A673 (cell line): Measurements from ENCODE around the gene ROCK1. TPM values are rescaled to one million over a fixed set of nuclear protein-coding genes. Genes with fewer than 3 reads are reported as not detected.

Experiments
- BruUV-seq: library from RNA; stranded (reverse); fragments of 400-500 nt; replicated peaks from 2 replicates; lab custom pipeline; 2021; lab: Mats Ljungman, UMichigan
- CTCF ChIA-PET: fragments of 300-600 bp; sonication (Branson Sonifier 250); formaldehyde crosslinking; loops from one replicate; lab custom pipeline; 2022; ENCODE audit warnings: antibody characterized with exemption; lab: Charles Lee
- POLR2A ChIA-PET: fragments of 300-600 bp; sonication (Branson Sonifier 250); formaldehyde crosslinking; loops from one replicate; lab custom pipeline; 2022; ENCODE audit warnings: antibody characterized with exemption; ENCODE audit not compliant: low non-redundant PET; lab: Charles Lee
- DNase-seq: peaks from one replicate; pipeline ENCODE4 v3.0.0-alpha.2; 2015; ENCODE audit warnings: low spot score
- H3K27ac ChIP-seq: fragments of 200-600 bp; sonication (generic); 2 replicates; pipeline ENCODE4 v1.5.1; 2016; ENCODE audit warnings: mixed run types, low read depth, mild to moderate bottlenecking, mixed read lengths, antibody characterized with exemption, low read length; ENCODE audit not compliant: poor library complexity, severe bottlenecking
- H3K27me3 ChIP-seq: fragments of 200-600 bp; sonication (generic); replicated peaks from 2 replicates; pipeline ENCODE4 v1.6.1; 2017; ENCODE audit warnings: mixed run types, low read depth, mild to moderate bottlenecking, mixed read lengths, antibody characterized with exemption, low read length; ENCODE audit not compliant: insufficient read depth, poor library complexity
- H3K36me3 ChIP-seq: fragments of 200-600 bp; sonication (generic); 2 replicates; pipeline ENCODE4 v1.6.1; 2016; ENCODE audit warnings: mixed run types, mild to moderate bottlenecking, mixed read lengths, antibody characterized with exemption, low read length; ENCODE audit not compliant: insufficient read depth, poor library complexity, severe bottlenecking
- H3K4me1 ChIP-seq: fragments of 200-600 bp; sonication (generic); 2 replicates; pipeline ENCODE4 v1.6.1; 2017; ENCODE audit warnings: mixed run types, mild to moderate bottlenecking, mixed read lengths, antibody characterized with exemption, low read length; ENCODE audit not compliant: insufficient read depth, poor library complexity, severe bottlenecking
- H3K4me3 ChIP-seq: fragments of 200-600 bp; sonication (generic); 2 replicates; pipeline ENCODE4 v1.5.1; 2016; ENCODE audit warnings: low read depth, mixed run types, mild to moderate bottlenecking, mixed read lengths, low read length; ENCODE audit not compliant: poor library complexity, severe bottlenecking
- H3K9me3 ChIP-seq: fragments of 200-600 bp; sonication (generic); 2 replicates; pipeline ENCODE4 v1.6.1; 2016; ENCODE audit warnings: mixed run types, low read depth, mild to moderate bottlenecking, mixed read lengths, antibody characterized with exemption, low read length; ENCODE audit not compliant: poor library complexity, severe bottlenecking
- CTCF ChIP-seq: fragments of 300-800, 200-600 bp; sonication (generic); conservative IDR thresholded peaks from 2 replicates; pipeline ENCODE4 v1.5.1; 2017; ENCODE audit warnings: low read depth, mild to moderate bottlenecking, antibody characterized with exemption, low read length, moderate library complexity, mixed read lengths
- EZH2 ChIP-seq: fragments of 200-600 bp; sonication (generic); IDR thresholded peaks from 2 replicates; pipeline ENCODE4 v1.6.1; 2017; ENCODE audit warnings: borderline replicate concordance, low read depth, mild to moderate bottlenecking, mixed read lengths, antibody characterized with exemption, low read length; ENCODE audit not compliant: poor library complexity, severe bottlenecking
- intact Hi-C: fragments of 100-400 bp; cut with micrococcal nuclease; formaldehyde crosslinking; loops from one replicate; pipeline ENCODE4 v1.10.0; 2022; ENCODE audit not compliant: unreplicated experiment
- total RNA-seq: library from RNA; stranded (reverse); gene quantifications from 2 replicates; pipeline ENCODE4 v1.2.3, GENCODE V29; 2021

The ROCK1 gene
- total RNA-seq, 1 experiment from 2014 or later = 34.9 TPM

GRCh38 chr18:21129566-21130216, 18.1 kb upstream of the ROCK1 start:
- no peak for DNase-seq
- no peaks in the 10 kb centered on the region for H3K9me3 ChIP-seq
- H3K4me3 ChIP-seq = no peak overlapping the region
- POLR2A ChIA-PET = no interaction called here
- no peaks in the 10 kb centered on the region for H3K27me3 ChIP-seq
- intact Hi-C loops = no loop called here
- CTCF ChIA-PET = no interaction called here
- TF ChIP-seq EZH2 (no peak), CTCF (no peak)
- no peaks in the 10 kb centered on the region for H3K36me3 ChIP-seq
- BruUV-seq = no TSS peak
- H3K27ac ChIP-seq = no peak overlapping the region
- no peaks in the 10 kb centered on the region for H3K4me1 ChIP-seq

- CTCF ChIA-PET = no interaction called here
- Histone ChIP-seq H3K27ac (no peak overlapping the region), H3K36me3 (no peaks in the 10 kb centered on the region), H3K4me3 (no peak overlapping the region), H3K9me3 (no peaks in the 10 kb centered on the region), H3K4me1 (no peaks in the 10 kb centered on the region), H3K27me3 (no peaks in the 10 kb centered on the region)
- TF ChIP-seq EZH2 (no peak), CTCF (no peak)
- BruUV-seq = no TSS peak
- intact Hi-C loops = loop anchor here (5.0 kb wide), 1 partner anchor 49 kb away; no protein-coding TSS in a partner anchor
- no peak for DNase-seq
- POLR2A ChIA-PET = no interaction called here
These were observed 11.8 kb upstream of the ROCK1 start for GRCh38 chr18:21123290-21123926.

GRCh38 chr18:21118806-21119205, 7.2 kb upstream of the ROCK1 start:
- no peaks in the 10 kb centered on the region for H3K9me3 ChIP-seq
- H3K27ac ChIP-seq = no peak overlapping the region
- no peak overlapping the region for H3K4me3 ChIP-seq
- ChIA-PET CTCF (no interaction called here), POLR2A (no interaction called here)
- intact Hi-C loops = no loop called here
- TF ChIP-seq CTCF = no peak
- no peak for TF ChIP-seq EZH2
- DNase-seq = no peak
- H3K36me3 ChIP-seq = no peaks in the 10 kb centered on the region
- BruUV-seq = no TSS peak
- peaks cover 7% of the 10 kb centered on the region for H3K4me1 ChIP-seq
- no peaks in the 10 kb centered on the region for H3K27me3 ChIP-seq
